A549 treated with Mapracorat at 1 μM for 4 hours (cell line): Measurements from ENCODE around the gene AFAP1. TPM values are rescaled to one million over a fixed set of nuclear protein-coding genes. Genes with fewer than 3 reads are reported as not detected.

Experiments
- total RNA-seq: library from RNA; stranded (reverse); fragments of 200-300 nt; extraction: Qiagen RNA extraction; gene quantifications from 5 replicates; pipeline ENCODE4 v1.2.3, GENCODE V29; 2022

Gene AFAP1
- total RNA-seq = 17.5 to 22.2 TPM (median 20.9 TPM) in 5 replicates

GRCh38 chr4:7939377-7940108, at the start of gene AFAP1:
Gene AFAP1, minus strand, starts transcription at chr4:7939861. Its CDS starts 67,783 bp downstream, at chr4:7872078.

Other genes with a start within 250 kb of the AFAP1 start
- gene ABLIM2, start 219.0 kb upstream of the AFAP1 start, total RNA-seq = 4.4 to 9.4 TPM (median 6.4 TPM) in 5 replicates